ENCODE results near the gene SLC11A1.

The SLC11A1 gene

DNA sequence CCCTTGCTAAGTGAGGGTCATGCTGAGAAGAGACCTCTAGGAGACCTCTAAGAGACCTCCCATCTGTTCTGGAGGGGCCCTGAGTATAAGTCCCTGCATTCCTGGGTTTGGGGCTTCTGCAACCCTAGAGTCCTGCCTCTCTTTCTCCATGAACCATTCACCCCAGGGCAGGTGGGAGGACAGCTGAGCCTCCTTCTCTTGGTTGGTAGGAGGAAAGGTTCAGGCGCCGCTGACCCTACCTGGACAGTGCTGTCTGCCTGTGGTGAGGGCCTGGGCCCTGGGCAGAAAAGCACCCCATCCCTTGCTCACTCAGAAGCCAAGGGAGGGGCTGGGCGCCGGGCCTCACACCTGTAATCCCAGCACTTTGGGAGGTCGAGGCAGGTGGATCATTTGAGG is 36.2 kb downstream of the SLC11A1 start:
- DNase-seq = no peak
- no peaks in the 10 kb centered on the region for H3K27me3 ChIP-seq (ENCODE audit: insufficient read depth, low read depth, severe bottlenecking)
- H3K9me3 ChIP-seq (ENCODE audit: severe bottlenecking) = no peaks in the 10 kb centered on the region
- TF ChIP-seq, protein P1, sequence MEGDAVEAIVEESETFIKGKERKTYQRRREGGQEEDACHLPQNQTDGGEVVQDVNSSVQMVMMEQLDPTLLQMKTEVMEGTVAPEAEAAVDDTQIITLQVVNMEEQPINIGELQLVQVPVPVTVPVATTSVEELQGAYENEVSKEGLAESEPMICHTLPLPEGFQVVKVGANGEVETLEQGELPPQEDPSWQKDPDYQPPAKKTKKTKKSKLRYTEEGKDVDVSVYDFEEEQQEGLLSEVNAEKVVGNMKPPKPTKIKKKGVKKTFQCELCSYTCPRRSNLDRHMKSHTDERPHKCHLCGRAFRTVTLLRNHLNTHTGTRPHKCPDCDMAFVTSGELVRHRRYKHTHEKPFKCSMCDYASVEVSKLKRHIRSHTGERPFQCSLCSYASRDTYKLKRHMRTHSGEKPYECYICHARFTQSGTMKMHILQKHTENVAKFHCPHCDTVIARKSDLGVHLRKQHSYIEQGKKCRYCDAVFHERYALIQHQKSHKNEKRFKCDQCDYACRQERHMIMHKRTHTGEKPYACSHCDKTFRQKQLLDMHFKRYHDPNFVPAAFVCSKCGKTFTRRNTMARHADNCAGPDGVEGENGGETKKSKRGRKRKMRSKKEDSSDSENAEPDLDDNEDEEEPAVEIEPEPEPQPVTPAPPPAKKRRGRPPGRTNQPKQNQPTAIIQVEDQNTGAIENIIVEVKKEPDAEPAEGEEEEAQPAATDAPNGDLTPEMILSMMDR (IDR thresholded peaks at IDR 0.05; ENCODE audit: low read depth, low read length) = no peak
- H3K36me3 ChIP-seq = no peaks in the 10 kb centered on the region
- no peak overlapping the region for H3K27ac ChIP-seq
- H3K4me3 ChIP-seq (ENCODE audit: low read depth, low read length) = no peak overlapping the region

GRCh38 chr2:218418717-218419458 is 36.8 kb downstream of the SLC11A1 start, which contains the start of gene VIL1:
VIL1 (plus strand) TSS chr2:218419123; CDS start chr2:218423779, 4,656 bp downstream.
- TF ChIP-seq, protein P1 (IDR thresholded peaks at IDR 0.05; ENCODE audit: low read depth, low read length) = no peak
- no peak for DNase-seq
- no peak within 1 kb of the TSS for H3K4me3 ChIP-seq (ENCODE audit: low read depth, low read length)
- H3K27ac ChIP-seq = no peak within 1 kb of the TSS
- no peaks in the 10 kb centered on the region for H3K9me3 ChIP-seq (ENCODE audit: severe bottlenecking)
- H3K27me3 ChIP-seq (ENCODE audit: insufficient read depth, low read depth, severe bottlenecking) = no peaks in the 10 kb centered on the region
- H3K36me3 ChIP-seq = no peaks in the 10 kb centered on the region

DNA sequence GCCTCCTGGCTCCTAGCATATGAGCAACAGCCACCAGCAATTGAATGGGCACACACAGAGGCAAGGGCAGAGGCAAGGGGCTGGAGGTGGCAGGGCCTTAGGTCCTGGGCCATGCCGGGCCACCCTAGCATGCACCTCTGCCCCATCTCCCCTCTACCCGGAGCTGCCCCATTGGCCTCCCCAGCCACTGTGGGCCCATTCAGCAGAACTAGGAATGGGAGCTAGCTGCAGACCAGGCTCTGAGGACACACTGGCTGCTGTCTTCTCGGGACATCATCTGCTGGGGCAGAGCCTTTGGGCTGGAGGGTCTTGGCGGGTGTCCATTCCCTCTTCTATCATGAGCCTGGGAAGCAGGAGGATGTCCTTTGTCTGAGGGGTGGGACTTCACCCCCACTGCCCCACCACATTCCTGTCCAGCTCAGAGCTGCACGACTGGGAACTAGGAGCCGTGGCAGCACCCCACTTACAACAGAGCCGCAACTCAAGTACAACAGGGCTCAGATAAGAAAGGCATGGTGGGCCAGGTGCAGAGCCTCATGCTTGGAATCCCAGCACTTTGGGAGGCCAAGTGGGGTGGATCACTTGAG is 37.6 kb downstream of the SLC11A1 start:
- H3K27me3 ChIP-seq (ENCODE audit: insufficient read depth, low read depth, severe bottlenecking) = no peaks in the 10 kb centered on the region
- H3K4me3 ChIP-seq (ENCODE audit: low read depth, low read length) = no peak overlapping the region
- H3K9me3 ChIP-seq (ENCODE audit: severe bottlenecking) = no peaks in the 10 kb centered on the region
- TF ChIP-seq, protein P1 (IDR thresholded peaks at IDR 0.05; ENCODE audit: low read depth, low read length) = no peak
- no peak for DNase-seq
- H3K27ac ChIP-seq = no peak overlapping the region
- H3K36me3 ChIP-seq = no peaks in the 10 kb centered on the region

DNA sequence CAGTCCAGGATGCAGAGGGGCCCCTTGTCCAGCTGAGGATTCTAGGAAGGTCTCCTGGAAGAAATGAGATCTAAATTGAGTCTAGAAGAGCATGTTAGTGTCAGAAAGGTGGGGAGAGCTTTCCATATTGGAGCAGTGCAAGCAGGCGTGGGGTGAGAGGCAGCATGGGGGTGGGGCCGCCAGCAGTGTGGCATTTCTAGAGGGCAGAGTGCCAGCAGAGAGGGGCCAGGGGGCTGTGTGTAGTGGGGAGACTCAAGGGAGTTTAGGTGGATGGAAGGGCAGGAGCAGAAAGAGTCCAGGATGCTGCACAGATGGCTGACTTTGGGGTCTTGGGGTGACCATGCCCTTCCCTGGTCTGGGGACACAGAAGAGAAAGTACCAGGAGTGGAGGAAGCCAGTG is 39.0 kb downstream of the SLC11A1 start:
- Histone ChIP-seq H3K27ac (no peak overlapping the region), H3K4me3 (ENCODE audit: low read depth, low read length) (no peak overlapping the region), H3K9me3 (ENCODE audit: severe bottlenecking) (no peaks in the 10 kb centered on the region), H3K27me3 (ENCODE audit: insufficient read depth, low read depth, severe bottlenecking) (no peaks in the 10 kb centered on the region), H3K36me3 (no peaks in the 10 kb centered on the region)
- DNase-seq = no peak
- TF ChIP-seq, protein P1 (IDR thresholded peaks at IDR 0.05; ENCODE audit: low read depth, low read length) = no peak

- no peak overlapping the region for H3K4me3 ChIP-seq (ENCODE audit: low read depth, low read length)
- DNase-seq = no peak
- no peak overlapping the region for H3K27ac ChIP-seq
- no peaks in the 10 kb centered on the region for H3K27me3 ChIP-seq (ENCODE audit: insufficient read depth, low read depth, severe bottlenecking)
- TF ChIP-seq, protein P1 (IDR thresholded peaks at IDR 0.05; ENCODE audit: low read depth, low read length) = no peak
- H3K9me3 ChIP-seq (ENCODE audit: severe bottlenecking) = no peaks in the 10 kb centered on the region
- no peaks in the 10 kb centered on the region for H3K36me3 ChIP-seq
These were observed 40.5 kb downstream of the SLC11A1 start for GRCh38 chr2:218422403-218423086.

Data from WERI-Rb-1 (cell line).